Astrocyte (in vitro differentiated cells and primary cell): Measurements from ENCODE around the gene DPYSL3. TPM values are rescaled to one million over a fixed set of nuclear protein-coding genes. Genes with fewer than 3 reads are reported as not detected.
A peak's percentile ranks its signal among the peaks of the same experiment; 100 is the strongest.

Experiments used
- DNase-seq: peaks from one replicate; pipeline ENCODE4 v3.0.0-alpha.2; 2010; ENCODE audit warnings: low read depth
- FAIRE-seq: peaks from 2 replicates; lab custom pipeline; 2011; peaks lifted over from hg19 to GRCh38; lab: Jason Lieb, UNC
- H2AFZ ChIP-seq: 2 replicates; pipeline ENCODE4 v1.6.0; 2012; ENCODE audit warnings: low read depth, low read length, inconsistent platforms
- H3K27ac ChIP-seq: 2 replicates; pipeline ENCODE4 v1.5.1; 2011; ENCODE audit warnings: low read depth, low read length, inconsistent platforms
- H3K27me3 ChIP-seq: 2 replicates; pipeline ENCODE4 v1.6.0; 2011; ENCODE audit warnings: low read length, inconsistent platforms; ENCODE audit not compliant: insufficient read depth
- H3K36me3 ChIP-seq: 2 replicates; pipeline ENCODE4 v1.5.1; 2011; ENCODE audit warnings: low read length, inconsistent platforms; ENCODE audit not compliant: insufficient read depth
- H3K4me1 ChIP-seq: 2 replicates; pipeline ENCODE4 v1.5.1; 2011; ENCODE audit warnings: low read length, inconsistent platforms; ENCODE audit not compliant: insufficient read depth
- H3K4me2 ChIP-seq: 2 replicates; pipeline ENCODE4 v1.6.0; 2012; ENCODE audit warnings: low read length, inconsistent platforms
- H3K4me3 ChIP-seq: 2 replicates; pipeline ENCODE4 v1.5.1; 2011; ENCODE audit warnings: low read depth, mild to moderate bottlenecking, low read length, inconsistent platforms; ENCODE audit not compliant: insufficient read depth
- H3K79me2 ChIP-seq: 2 replicates; pipeline ENCODE4 v1.6.0; 2012; ENCODE audit warnings: mild to moderate bottlenecking, low read length, inconsistent platforms; ENCODE audit not compliant: insufficient read depth
- H3K9ac ChIP-seq: 2 replicates; pipeline ENCODE4 v1.6.0; 2012; ENCODE audit warnings: mild to moderate bottlenecking, low read length, inconsistent platforms
- H3K9me3 ChIP-seq: 2 replicates; pipeline ENCODE4 v1.5.1; 2012; ENCODE audit warnings: low read depth, mild to moderate bottlenecking, low read length, inconsistent platforms; ENCODE audit not compliant: insufficient read depth
- H4K20me1 ChIP-seq: 2 replicates; pipeline ENCODE4 v1.6.0; 2012; ENCODE audit warnings: low read length, inconsistent platforms; ENCODE audit not compliant: insufficient read depth
- H3K27ac Mint-ChIP-seq: one replicate; pipeline ENCODE4 v1.8.0; 2021; ENCODE audit warnings: mild to moderate bottlenecking, mixed read lengths; ENCODE audit not compliant: unreplicated experiment
- H3K27me3 Mint-ChIP-seq: one replicate; pipeline ENCODE4 v1.8.0; 2021; ENCODE audit warnings: low read depth, mixed read lengths; ENCODE audit not compliant: unreplicated experiment
- H3K36me3 Mint-ChIP-seq: one replicate; pipeline ENCODE4 v1.8.0; 2021; ENCODE audit warnings: low read depth, mixed read lengths; ENCODE audit not compliant: unreplicated experiment
- H3K4me1 Mint-ChIP-seq: one replicate; pipeline ENCODE4 v1.8.0; 2021; ENCODE audit warnings: low read depth, mixed read lengths; ENCODE audit not compliant: unreplicated experiment
- H3K4me3 Mint-ChIP-seq: one replicate; pipeline ENCODE4 v1.8.0; 2021; ENCODE audit warnings: mild to moderate bottlenecking, moderate library complexity, mixed read lengths; ENCODE audit not compliant: unreplicated experiment
- H3K9me3 Mint-ChIP-seq: one replicate; pipeline ENCODE4 v1.8.0; 2021; ENCODE audit warnings: mild to moderate bottlenecking, mixed read lengths; ENCODE audit not compliant: unreplicated experiment
- CTCF ChIP-seq: IDR thresholded peaks from 2 replicates; pipeline ENCODE4 v1.5.1; 2011; ENCODE audit warnings: low read depth, mild to moderate bottlenecking, inconsistent platforms, low read length, moderate library complexity; ENCODE audit not compliant: insufficient read depth
- EZH2 ChIP-seq: IDR thresholded peaks from 2 replicates; pipeline ENCODE4 v1.6.1; 2012; ENCODE audit warnings: mild to moderate bottlenecking, low read length, inconsistent platforms; ENCODE audit not compliant: insufficient read depth
- total RNA-seq: library from RNA; stranded (reverse); gene quantifications from 2 replicates; pipeline ENCODE4 v1.2.1, GENCODE V29; 2021

DPYSL3 gene
- total RNA-seq, 1 donor from 2014 or later, result 197 TPM

- H3K9me3 ChIP-seq, result no peaks in the 10 kb centered on the region
- TF ChIP-seq EZH2 (no peak), CTCF (no peak)
These were observed 29.2 kb upstream of the DPYSL3 start for GRCh38 chr5:147539053-147539452.

GRCh38 chr5:147538236-147538635 is 28.4 kb upstream of the DPYSL3 start:
- Histone ChIP-seq H3K4me3 (no peak overlapping the region), H4K20me1 (no peaks in the 10 kb centered on the region), H3K27me3 (no peaks in the 10 kb centered on the region), H3K79me2 (no peaks in the 10 kb centered on the region), H3K4me2 (peak overlapping the region; percentile 21), H3K9me3 (no peaks in the 10 kb centered on the region), H3K36me3 (no peaks in the 10 kb centered on the region), H3K9ac (no peak overlapping the region), H3K4me1 (peaks cover 41% of the 10 kb centered on the region), H2AFZ (peak overlapping the region; percentile 1), H3K27ac (peak overlapping the region; percentile 39)
- peaks cover 31% of the 10 kb centered on the region for H3K4me1 Mint-ChIP-seq
- H3K27ac Mint-ChIP-seq, result peak overlapping the region; percentile 36
- H3K4me3 Mint-ChIP-seq, result no peak overlapping the region
- TF ChIP-seq EZH2, result no peak
- TF ChIP-seq CTCF, result no peak
- H3K27me3 Mint-ChIP-seq, result no peaks in the 10 kb centered on the region
- DNase-seq (peak; percentile 87), FAIRE-seq (peak; percentile 23)
- no peaks in the 10 kb centered on the region for H3K9me3 Mint-ChIP-seq
- H3K36me3 Mint-ChIP-seq, result no peaks in the 10 kb centered on the region

More at GRCh38 chr5:147539053-147539452, 29.2 kb upstream of the DPYSL3 start:
- Mint-ChIP-seq H3K27ac (no peak overlapping the region), H3K36me3 (no peaks in the 10 kb centered on the region), H3K4me1 (peaks cover 31% of the 10 kb centered on the region), H3K4me3 (no peak overlapping the region), H3K27me3 (no peaks in the 10 kb centered on the region), H3K9me3 (no peaks in the 10 kb centered on the region)
- Histone ChIP-seq H3K79me2 (no peaks in the 10 kb centered on the region), H3K4me2 (peak overlapping the region; percentile 28), H2AFZ (no peak overlapping the region), H3K27ac (peak overlapping the region; percentile 1), H3K4me1 (peaks cover 38% of the 10 kb centered on the region), H3K4me3 (no peak overlapping the region), H4K20me1 (no peaks in the 10 kb centered on the region), H3K36me3 (no peaks in the 10 kb centered on the region), H3K27me3 (no peaks in the 10 kb centered on the region), H3K9ac (no peak overlapping the region)
- FAIRE-seq (no peak), DNase-seq (peak; percentile 61)

GRCh38 chr5:147534172-147534951 is 24.5 kb upstream of the DPYSL3 start:
- TF ChIP-seq EZH2 (no peak), CTCF (no peak)
- Mint-ChIP-seq H3K27me3 (no peaks in the 10 kb centered on the region), H3K36me3 (no peaks in the 10 kb centered on the region), H3K27ac (no peak overlapping the region), H3K4me1 (peaks cover 45% of the 10 kb centered on the region), H3K9me3 (no peaks in the 10 kb centered on the region), H3K4me3 (no peak overlapping the region)
- no peaks in the 10 kb centered on the region for H3K36me3 ChIP-seq
- no peaks in the 10 kb centered on the region for H4K20me1 ChIP-seq
- H3K79me2 ChIP-seq, result no peaks in the 10 kb centered on the region
- H2AFZ ChIP-seq, result no peak overlapping the region
- no peak for FAIRE-seq
- peak overlapping the region; percentile 69 for H3K4me2 ChIP-seq
- no peak overlapping the region for H3K4me3 ChIP-seq
- H3K27me3 ChIP-seq, result no peaks in the 10 kb centered on the region
- H3K27ac ChIP-seq, result peak overlapping the region; percentile 78
- H3K9me3 ChIP-seq, result no peaks in the 10 kb centered on the region
- DNase-seq, result peak; percentile 79
- peaks cover 49% of the 10 kb centered on the region for H3K4me1 ChIP-seq
- no peak overlapping the region for H3K9ac ChIP-seq
